Panc1 (cell line): ENCODE data around the gene MPRIP.

Source experiments
- POLR2AphosphoS5 ChIP-seq: IDR thresholded peaks from 2 replicates; pipeline ENCODE4 v1.6.1; 2012; ENCODE audit warnings: mild to moderate bottlenecking, low read depth, low read length, moderate library complexity
- SIN3A ChIP-seq: IDR thresholded peaks from 2 replicates; pipeline ENCODE4 v1.6.1; 2012; ENCODE audit warnings: low read depth, mild to moderate bottlenecking, low read length, moderate library complexity, borderline replicate concordance; ENCODE audit not compliant: insufficient read depth
- TF ChIP-seq, protein P1 (sequence below): fragments of 450-650 bp; IDR thresholded peaks from 2 replicates; pipeline ENCODE4 v1.5.1; 2017; ENCODE audit warnings: mild to moderate bottlenecking
- TF ChIP-seq, protein P2 (sequence below), 2 experiments: IDR thresholded peaks; 2 replicates each; pipeline ENCODE4 v1.6.1; 2011 to 2012; ENCODE audit warnings: low read depth in 2 of 2, control low read depth in 1 of 2, low read length in 1 of 2, mild to moderate bottlenecking in 1 of 2, moderate library complexity in 1 of 2; ENCODE audit not compliant: insufficient read depth in 1 of 2

DNA sequence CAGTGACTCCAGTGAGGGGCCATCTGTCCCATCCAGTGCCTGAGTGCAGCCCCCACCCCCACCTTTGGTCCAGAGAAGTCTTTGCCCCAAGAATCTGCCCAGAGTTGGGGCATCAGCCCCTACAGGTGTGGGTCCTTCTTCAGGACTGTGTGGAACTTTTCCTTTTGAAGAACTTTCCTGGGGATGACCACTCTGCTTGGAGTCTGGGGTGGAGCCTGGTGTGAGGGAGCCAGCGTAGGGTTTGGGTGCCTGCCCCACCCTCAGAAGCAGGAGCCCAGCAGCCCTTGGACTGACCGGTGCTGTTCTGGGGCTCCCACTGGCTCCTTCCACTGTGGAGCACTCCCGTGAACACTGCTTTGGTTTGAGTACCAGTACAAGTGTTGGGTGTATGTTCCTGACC, 19.3 kb downstream of the MPRIP start:
- TF ChIP-seq POLR2AphosphoS5 (no peak), SIN3A (no peak)
- TF ChIP-seq, protein P1, sequence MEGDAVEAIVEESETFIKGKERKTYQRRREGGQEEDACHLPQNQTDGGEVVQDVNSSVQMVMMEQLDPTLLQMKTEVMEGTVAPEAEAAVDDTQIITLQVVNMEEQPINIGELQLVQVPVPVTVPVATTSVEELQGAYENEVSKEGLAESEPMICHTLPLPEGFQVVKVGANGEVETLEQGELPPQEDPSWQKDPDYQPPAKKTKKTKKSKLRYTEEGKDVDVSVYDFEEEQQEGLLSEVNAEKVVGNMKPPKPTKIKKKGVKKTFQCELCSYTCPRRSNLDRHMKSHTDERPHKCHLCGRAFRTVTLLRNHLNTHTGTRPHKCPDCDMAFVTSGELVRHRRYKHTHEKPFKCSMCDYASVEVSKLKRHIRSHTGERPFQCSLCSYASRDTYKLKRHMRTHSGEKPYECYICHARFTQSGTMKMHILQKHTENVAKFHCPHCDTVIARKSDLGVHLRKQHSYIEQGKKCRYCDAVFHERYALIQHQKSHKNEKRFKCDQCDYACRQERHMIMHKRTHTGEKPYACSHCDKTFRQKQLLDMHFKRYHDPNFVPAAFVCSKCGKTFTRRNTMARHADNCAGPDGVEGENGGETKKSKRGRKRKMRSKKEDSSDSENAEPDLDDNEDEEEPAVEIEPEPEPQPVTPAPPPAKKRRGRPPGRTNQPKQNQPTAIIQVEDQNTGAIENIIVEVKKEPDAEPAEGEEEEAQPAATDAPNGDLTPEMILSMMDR, result no peak
- TF ChIP-seq, protein P2, sequence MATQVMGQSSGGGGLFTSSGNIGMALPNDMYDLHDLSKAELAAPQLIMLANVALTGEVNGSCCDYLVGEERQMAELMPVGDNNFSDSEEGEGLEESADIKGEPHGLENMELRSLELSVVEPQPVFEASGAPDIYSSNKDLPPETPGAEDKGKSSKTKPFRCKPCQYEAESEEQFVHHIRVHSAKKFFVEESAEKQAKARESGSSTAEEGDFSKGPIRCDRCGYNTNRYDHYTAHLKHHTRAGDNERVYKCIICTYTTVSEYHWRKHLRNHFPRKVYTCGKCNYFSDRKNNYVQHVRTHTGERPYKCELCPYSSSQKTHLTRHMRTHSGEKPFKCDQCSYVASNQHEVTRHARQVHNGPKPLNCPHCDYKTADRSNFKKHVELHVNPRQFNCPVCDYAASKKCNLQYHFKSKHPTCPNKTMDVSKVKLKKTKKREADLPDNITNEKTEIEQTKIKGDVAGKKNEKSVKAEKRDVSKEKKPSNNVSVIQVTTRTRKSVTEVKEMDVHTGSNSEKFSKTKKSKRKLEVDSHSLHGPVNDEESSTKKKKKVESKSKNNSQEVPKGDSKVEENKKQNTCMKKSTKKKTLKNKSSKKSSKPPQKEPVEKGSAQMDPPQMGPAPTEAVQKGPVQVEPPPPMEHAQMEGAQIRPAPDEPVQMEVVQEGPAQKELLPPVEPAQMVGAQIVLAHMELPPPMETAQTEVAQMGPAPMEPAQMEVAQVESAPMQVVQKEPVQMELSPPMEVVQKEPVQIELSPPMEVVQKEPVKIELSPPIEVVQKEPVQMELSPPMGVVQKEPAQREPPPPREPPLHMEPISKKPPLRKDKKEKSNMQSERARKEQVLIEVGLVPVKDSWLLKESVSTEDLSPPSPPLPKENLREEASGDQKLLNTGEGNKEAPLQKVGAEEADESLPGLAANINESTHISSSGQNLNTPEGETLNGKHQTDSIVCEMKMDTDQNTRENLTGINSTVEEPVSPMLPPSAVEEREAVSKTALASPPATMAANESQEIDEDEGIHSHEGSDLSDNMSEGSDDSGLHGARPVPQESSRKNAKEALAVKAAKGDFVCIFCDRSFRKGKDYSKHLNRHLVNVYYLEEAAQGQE (IDR thresholded peaks at IDR 0.05; ENCODE audit: insufficient read depth in 1 of 2, low read depth in 2 of 2, low read length in 1 of 2), result no peak
